Gastroesophageal sphincter (tissue), 3 donors: ENCODE data around the gene HTRA1.

Experiments
- POLR2A ChIP-seq, 2 donors: fragments of 450-650 bp; IDR thresholded peaks; one replicate each; pipeline ENCODE4 v1.6.1; 2017; ENCODE audit warnings: antibody characterized with exemption in 2 of 2, mild to moderate bottlenecking in 2 of 2, moderate library complexity in 1 of 2
- POLR2AphosphoS5 ChIP-seq: sonication (generic); formaldehyde crosslinking; IDR thresholded peaks from one replicate; pipeline ENCODE4 v1.6.1; 2017; ENCODE audit warnings: antibody characterized with exemption
- TF ChIP-seq, protein P1 (sequence below), 4 experiments: fragments of 200-600 bp in 2 of 4; fragments of 450-650 bp in 2 of 4; sonication (generic) in 1 of 4; IDR thresholded peaks; one replicate each; pipeline ENCODE4 v1.5.1; 2017 to 2019; ENCODE audit warnings: antibody characterized with exemption in 4 of 4, mild to moderate bottlenecking in 2 of 4, moderate library complexity in 2 of 4

DNA sequence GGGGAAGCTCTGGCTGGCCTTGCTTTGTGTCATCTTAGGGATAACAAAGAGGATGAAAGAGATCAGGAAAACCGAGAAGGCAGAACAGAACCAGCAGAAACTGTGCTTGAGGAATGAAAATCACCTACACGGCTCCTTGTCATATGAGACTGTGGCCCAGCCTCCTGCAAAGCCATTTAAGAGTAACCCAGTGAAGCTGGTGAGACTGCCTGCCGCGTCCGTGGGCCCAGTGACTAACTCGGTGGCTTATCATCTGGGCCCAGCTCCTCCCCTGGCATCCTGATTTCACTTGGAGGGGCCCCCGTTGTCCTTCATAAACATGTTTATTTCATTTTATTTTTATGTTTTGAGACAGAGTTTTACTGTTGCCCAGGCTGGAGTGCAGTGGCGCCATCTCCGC is 30.7 kb downstream of the HTRA1 start:
- TF ChIP-seq POLR2A (IDR thresholded peaks at IDR 0.05) (no peak), POLR2AphosphoS5 (no peak)
- TF ChIP-seq, protein P1, sequence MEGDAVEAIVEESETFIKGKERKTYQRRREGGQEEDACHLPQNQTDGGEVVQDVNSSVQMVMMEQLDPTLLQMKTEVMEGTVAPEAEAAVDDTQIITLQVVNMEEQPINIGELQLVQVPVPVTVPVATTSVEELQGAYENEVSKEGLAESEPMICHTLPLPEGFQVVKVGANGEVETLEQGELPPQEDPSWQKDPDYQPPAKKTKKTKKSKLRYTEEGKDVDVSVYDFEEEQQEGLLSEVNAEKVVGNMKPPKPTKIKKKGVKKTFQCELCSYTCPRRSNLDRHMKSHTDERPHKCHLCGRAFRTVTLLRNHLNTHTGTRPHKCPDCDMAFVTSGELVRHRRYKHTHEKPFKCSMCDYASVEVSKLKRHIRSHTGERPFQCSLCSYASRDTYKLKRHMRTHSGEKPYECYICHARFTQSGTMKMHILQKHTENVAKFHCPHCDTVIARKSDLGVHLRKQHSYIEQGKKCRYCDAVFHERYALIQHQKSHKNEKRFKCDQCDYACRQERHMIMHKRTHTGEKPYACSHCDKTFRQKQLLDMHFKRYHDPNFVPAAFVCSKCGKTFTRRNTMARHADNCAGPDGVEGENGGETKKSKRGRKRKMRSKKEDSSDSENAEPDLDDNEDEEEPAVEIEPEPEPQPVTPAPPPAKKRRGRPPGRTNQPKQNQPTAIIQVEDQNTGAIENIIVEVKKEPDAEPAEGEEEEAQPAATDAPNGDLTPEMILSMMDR (IDR thresholded peaks at IDR 0.05), result no peak
